HS-5 (cell line): ENCODE results near the gene AXIN1.

ENCODE experiments used
- DNase-seq: peaks from one replicate; pipeline ENCODE4 v3.0.0-alpha.2; 2012; ENCODE audit warnings: low read depth

The AXIN1 gene

DNA sequence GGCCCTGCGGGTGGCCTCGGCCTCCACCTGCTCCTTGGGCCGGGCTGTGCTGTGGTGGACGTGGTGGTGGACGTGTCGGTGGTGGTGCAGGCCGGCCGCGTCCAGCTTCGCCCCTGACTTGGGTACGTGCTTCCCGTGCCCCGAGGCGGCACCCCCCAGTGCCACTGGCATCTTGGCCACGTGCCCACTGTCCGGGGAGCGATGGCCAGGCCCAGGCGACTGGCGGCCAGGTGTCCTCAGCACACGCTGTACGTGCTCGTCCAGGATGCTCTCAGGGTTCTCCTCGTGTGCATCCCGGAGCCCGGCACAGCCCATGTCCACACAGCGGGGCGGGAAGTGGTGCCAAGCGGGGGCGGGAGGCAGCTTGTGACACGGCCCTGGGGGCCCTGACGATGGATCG is 54.7 kb downstream of the AXIN1 start:
- DNase-seq: no peak

DNA sequence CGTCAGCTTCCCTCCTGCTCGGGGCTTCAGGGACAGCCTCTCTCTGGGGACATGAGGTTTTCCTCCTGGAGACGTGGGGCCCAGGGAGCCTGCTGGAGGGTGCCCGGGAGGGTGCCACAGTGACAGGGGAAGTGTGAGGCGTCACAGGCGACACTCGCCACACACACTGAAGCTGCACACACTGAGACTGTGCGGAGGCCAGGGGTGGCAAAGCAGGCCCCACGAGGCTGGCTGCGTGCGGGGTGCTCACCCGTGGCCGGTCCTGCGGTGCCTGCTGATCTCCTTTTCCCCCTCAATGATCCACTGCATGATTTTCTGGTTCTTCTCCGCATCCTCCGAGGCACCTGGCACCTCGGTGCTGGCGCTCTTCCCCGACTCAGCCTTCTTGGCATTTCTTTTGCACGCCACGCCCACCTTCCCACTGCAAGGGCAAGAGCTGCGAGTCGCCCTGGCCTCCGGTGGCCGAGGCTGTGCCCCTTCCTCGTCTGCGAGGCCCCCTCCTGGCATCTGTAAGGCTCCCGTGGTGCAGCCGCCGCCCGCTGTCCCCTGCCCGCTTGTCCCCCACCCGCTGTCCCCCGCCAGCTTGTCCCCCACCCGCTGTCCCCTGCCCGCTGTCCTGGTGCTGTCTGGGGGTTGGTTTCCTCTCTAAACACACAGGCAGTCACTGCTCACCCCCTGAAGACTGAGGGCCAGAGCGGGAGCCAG is 55.6 kb downstream of the AXIN1 start:
- no peak for DNase-seq

DNA sequence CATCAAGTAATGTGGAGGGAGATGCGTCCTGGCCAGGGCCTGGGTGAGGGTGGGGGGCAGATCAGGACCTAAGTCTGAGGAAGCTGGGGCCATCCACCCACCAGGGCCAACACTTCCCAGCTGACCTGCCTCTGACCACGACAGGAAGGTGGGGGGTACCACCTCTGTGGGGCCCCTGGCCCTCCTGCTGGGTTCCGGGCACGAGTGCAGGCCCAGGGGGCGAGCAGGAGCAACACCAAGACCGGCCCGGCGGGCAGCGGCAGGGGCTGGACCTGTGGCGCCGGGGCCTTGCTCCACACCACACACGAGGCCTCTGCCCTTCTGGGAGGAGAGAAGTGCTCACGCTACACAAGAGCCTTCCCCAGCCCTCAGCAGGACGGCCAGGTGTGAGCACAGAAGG is 56.2 kb downstream of the AXIN1 start:
- no peak for DNase-seq

DNA sequence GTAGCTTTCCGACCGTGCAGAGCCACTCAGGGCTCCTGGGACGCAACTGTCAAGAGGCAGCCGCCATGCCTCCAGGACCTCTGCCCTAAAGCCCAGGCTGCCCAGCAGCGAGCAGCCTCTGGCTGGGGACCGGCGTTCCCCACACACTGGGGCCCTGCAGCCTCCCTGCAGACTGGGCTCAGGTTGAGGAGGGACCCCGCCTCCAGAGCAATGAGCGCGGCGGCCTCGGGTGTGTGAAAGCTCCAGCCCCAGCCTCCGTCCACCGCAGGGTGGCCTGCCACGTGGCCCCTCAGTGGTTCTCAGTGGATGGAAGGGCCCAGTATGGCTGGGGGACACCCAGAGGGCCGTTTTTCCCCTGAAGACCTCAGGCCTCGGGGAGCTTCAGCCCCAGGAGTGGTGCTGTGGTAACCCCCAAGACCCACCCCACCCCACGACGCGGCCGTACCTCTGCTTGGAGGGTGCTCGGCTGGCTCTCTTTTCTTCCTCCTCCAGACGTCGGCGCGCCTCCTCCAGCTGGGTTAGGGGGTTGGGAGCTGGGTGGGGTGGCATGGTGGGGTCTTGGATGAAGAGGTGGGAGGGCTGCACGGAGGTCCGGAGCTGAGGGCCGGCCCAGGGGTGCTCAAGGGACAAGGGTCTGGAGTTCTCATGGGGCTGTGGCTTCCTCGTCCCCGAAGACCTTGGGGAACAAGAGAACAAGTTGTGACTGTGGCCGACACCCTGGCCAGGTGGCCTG is 59.3 kb downstream of the AXIN1 start:
- no peak for DNase-seq

DNA sequence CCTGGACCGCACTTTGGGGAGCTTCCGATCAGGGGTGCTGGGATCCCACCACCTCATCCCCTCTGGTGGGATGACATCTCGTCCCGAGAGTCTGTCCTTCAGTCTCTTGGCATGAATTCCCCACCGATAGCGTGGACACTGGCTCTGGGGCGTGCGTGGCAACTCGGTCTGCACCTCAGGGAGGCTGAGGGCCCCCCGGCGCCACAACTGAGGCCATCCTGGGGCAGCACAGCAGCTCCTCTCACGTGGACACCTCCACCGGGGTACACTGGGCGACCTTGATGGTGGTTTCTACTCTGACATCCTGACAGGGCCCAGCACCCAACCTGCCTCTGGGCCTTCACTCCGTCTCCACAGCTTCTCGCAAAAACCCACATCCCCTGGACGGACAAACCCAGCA is 61.0 kb downstream of the AXIN1 start:
- no peak for DNase-seq

DNA sequence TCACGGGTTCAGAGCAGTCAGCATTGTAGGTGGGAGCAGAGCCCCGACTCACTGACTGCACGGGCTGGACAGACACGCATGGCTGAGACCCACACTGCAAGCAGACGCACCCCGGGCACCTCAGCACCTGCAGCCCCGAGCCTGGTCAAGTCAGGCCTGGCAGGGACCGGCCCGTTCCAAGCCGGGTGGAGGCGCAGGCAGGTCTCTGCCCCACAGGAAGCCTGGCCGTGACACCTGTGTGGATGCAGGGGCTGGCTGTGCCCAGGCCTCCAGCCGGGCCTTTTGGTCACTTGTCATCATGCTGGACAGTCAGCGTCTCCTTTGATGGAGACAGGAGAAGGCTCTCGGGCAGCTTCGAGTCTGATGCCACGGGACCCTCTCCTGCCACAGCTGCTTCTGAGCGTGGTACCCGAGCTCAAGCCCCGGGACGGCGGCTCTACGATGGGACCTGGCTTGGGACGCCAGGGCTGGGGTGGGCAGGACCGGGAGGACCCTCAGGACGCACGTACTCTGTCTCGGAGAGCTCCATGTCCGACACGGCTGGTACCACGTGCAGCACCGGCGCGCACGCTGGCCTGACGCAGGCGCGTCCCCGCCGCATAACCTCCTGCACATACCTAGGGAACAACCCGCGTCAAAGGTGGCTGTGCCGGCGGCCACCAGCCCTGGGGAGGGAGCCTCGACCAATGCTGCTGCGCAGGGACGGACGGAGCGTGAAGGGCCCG is 61.7 kb downstream of the AXIN1 start:
- DNase-seq: no peak

DNA sequence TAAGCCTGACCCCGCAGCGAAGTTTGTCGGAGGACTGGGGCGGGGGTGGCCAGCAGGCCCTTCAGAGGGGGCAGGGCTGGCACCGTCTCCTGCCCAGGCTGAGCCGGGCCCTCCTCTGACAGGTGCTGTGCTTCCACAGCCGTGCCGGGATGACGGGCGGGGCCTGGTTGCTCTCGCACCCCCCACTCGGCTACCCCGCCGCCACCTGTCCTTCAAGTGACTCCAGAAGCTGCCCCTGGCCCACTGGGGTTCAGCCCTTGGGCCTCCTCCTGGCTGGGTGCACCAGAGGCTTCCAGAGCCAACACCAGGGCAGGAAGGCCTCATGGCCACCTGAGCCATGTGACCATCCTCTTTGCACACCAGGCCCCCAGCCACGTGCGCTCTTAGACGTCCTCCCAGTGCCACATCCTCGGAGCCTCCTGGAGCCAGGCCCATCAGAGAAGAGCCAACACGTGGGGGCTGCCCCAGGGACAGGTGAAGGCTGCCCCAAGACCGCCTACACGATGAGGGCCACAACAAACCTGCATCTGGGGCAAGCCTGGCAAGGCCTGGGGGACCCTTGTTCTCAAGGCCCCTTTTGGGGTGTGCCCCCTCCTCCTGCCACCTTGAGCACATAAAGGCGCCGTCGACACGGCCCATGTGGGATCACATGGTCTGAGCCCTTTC is 62.4 kb downstream of the AXIN1 start:
- no peak for DNase-seq

DNA sequence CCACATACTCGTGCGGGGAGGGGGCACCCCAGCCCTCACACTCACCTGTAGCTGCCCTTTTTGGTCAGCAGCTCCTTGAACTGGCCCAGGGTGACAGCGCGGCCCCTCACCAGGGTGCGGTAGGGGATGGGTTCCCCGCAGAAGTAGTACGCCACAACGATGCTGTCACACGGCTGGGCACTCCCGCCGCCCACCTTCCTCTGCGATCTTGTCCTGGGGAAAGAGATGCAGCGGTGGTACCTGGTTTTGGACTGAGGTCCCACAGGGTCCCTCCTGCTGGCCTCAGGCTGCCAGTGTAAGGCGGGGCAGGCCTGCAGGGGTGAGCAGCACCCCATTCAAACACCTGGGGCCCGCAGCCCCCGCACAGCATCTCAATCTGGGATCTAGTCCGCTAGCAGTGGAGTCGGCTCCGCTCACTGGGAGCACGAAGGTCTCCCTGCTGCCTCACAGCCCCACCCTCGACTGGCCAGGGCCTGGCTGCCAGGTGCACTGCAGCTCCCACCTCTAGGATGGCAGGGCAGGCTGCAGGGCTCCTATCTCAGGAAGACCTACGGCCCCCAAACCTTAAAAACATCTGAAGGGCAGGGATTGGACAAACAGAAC is 63.0 kb downstream of the AXIN1 start:
- no peak for DNase-seq

DNA sequence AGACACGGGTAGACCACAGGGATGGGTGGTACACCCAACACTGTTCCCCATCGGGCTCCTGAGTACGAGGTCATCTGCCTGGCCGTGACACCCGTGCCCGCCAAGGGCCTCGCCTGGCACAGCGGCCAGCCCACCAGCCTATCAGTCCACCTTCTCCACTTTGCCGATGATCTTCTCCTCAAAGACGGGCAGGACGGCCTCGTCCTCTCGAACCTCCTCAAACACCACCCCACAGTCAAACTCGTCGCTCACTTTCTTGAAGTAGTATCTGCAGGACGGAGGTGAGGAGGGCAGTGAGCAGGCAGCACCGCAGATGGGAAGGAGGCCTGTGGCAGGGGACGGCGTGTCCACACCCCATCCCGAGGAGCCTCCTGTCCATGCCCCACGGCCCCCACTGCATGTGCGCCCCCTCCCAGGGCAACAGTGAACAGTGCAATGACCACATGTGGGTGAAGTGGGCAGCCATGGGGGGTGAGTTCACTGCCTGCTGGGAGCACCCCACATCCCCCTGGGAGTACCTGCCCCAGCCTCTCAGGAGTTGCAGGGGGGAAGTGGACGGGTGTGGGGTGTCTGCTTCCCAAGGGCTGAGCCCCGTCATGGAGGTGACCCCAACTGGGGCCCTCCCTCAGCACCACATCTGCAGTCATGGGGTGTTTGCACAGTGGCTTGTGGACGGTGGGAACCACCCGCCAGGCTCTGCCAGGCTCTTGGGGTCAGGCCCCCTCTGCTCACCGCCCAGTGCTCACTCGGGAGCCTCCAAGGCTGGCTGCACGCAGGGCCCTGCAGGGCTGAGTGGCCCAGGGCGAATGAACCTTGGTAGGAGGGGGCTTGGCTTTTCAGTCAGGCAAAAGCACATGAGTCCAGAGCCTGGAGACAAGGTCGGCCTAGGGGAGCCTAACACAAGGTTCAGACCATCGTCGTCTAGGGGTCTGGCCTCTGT is 64.3 kb downstream of the AXIN1 start:
- DNase-seq: no peak

DNA sequence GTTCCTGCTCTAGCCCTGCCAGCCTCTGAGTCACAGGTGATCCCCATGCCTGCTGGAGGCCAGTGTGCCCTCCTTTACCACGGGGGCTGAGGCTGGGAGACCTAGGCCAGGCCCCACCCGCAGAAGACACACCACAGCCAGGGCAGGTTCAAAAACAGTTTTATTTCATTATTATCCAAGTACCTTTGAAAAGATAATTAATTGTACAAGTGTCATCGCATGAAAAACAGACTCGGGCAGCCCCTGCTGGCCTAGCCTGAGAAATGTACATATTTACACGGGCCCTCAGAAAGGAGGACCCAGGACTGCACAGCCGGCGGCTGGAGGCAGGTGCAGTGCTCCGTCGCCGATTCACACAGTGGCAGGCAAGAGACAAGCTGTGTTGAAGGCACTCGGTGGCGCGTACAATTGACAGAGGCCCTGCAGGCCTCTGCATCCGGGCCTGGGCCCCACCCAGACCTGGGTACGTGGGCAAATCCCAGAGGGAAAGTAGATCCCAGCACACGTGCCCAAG is 65.2 kb downstream of the AXIN1 start:
- no peak for DNase-seq

DNA sequence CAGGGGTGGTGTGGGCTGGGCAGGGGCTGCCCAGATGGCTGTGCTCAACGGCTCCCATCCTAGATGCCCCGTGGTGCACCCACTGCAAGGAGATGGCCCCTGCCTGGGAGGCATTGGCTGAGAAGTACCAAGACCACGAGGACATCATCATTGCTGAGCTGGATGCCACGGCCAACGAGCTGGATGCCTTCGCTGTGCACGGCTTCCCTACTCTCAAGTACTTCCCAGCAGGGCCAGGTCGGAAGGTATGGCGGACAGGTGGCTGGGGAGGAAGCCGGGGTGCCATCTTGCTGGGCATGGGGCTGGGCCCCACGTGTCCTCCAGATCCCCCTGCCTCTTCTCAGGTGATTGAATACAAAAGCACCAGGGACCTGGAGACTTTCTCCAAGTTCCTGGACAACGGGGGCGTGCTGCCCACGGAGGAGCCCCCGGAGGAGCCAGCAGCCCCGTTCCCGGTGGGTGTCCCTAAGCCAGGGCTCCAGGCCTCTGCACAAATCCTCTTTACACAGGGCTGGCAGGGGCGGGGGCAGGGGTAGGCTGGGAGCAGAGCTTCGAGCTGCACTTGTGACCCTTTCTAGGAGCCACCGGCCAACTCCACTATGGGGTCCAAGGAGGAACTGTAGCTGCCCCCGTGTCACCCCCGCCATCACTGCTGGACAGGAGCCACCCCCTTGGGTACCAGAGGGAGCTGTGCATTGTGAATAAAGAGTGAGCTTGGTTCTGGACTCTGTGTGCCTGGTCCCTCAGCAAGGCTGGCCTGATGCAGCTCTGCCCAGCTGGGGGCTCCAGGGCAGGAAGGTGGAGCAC is 65.8 kb downstream of the AXIN1 start:
- no peak for DNase-seq

DNA sequence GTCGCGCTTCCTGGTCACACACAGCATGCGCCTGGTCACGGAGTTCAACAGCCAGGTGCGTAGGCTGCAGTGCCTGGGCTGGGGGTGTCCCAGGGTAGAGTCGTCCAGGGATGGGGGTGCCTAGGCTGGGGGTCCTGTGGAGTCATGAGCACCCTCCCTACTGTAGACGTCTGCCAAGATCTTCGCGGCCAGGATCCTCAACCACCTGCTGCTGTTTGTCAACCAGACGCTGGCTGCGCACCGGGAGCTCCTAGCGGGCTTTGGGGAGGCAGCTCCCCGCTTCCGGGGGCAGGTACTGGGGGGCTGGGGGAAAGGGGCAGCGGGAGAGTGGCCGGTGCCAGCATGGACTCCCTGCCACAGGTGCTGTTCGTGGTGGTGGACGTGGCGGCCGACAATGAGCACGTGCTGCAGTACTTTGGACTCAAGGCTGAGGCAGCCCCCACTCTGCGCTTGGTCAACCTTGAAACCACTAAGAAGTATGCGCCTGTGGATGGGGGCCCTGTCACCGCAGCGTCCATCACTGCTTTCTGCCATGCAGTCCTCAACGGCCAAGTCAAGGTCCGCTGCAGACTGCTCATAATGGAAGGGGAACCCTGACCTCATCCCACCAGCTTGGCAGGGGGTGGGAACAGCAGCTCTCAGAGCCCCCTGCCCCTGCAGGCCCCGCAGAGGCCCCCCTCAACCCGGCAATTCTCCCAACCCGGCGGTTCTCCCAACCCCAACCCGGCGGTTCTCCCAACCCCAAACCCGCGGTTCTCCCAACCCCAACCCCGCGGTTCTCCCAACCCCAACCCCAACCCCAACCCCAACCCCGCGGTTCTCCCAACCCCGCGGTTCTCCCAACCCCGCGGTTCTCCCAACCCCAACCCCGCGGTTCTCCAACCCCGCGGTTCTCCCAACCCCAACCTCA is 67.1 kb downstream of the AXIN1 start:
- DNase-seq: no peak

DNA sequence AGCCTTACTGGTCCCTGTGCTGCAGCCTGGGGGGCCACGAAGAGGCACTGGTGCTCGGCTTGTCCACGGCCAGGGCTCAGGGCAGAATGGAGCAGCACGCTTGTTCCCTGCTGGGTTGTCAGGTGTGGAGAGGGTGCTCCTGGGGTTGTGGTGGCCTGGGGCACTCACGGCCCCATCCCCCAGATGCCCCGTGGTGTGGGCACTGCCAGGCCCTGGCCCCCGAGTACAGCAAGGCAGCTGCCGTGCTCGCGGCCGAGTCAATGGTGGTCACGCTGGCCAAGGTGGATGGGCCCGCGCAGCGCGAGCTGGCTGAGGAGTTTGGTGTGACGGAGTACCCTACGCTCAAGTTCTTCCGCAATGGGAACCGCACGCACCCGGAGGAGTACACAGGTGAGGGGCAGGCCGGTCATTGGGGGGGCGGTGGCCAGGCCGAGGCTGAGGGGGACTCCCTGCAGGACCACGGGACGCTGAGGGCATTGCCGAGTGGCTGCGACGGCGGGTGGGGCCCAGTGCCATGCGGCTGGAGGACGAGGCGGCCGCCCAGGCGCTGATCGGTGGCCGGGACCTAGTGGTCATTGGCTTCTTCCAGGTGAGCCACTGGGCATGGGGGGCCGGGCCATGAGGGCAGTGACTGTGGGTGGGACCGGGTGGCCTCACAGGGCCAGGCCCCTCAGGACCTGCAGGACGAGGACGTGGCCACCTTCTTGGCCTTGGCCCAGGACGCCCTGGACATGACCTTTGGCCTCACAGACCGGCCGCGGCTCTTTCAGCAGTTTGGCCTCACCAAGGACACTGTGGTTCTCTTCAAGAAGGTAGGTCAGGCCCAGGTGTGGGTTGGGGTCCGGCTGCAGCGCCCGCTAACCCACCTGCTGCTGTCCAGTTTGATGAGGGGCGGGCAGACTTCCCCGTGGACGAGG is 68.1 kb downstream of the AXIN1 start:
- DNase-seq: no peak

DNA sequence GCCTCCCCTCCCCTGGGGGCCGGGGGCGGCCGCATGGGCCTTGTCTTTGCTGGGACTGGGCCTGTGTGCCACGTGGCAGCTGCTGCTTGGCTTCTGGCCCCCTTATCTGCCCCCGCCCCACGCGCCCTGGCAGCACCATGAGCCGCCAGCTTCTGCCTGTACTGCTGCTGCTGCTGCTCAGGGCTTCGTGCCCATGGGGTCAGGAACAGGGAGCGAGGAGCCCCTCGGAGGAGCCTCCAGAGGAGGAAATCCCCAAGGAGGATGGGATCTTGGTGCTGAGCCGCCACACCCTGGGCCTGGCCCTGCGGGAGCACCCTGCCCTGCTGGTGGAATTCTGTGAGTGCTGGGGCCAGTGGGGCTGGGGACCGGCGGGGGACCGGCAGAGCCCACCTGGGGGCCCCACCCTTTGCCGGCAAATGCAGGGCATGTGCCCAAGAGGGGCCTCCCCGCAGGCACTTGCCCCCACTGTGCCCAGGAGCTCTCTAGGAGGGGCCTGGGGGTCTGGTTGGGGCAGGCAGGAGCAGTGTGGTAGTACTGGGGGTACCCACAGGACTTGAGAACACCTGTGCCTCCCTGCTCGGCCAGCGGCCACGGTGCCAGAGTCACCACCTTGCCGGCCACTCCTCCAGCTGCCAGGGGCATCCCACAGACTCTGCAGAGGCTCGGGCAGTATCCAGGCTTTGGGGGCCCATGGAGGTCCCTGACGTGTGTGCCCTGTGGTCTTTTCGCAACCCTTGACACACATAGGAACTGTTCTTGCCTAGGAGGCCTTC is 69.3 kb downstream of the AXIN1 start, which contains the start of gene PDIA2:
PDIA2 (plus strand) TSS at position 132 of the 773 bp plus-strand sequence; CDS start at position 138, 6 bp downstream.
- no peak for DNase-seq

DNA sequence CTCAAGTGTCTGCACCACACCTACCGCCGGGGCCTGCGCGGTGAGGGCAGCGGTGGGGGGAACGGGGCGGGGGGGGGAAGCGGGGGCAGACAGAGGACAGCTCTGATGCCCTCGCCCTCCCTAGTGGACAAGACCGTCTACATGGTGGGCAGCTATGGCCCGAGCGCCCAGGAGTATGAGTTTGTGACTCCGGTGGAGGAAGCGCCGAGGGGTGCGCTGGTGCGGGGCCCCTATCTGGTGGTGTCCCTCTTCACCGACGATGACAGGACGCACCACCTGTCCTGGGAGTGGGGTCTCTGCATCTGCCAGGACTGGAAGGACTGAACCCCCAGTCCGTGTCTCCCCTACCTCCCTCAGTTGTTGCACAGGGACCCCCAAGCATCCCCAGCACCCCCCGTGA is 70.0 kb downstream of the AXIN1 start:
- DNase-seq: no peak

DNA sequence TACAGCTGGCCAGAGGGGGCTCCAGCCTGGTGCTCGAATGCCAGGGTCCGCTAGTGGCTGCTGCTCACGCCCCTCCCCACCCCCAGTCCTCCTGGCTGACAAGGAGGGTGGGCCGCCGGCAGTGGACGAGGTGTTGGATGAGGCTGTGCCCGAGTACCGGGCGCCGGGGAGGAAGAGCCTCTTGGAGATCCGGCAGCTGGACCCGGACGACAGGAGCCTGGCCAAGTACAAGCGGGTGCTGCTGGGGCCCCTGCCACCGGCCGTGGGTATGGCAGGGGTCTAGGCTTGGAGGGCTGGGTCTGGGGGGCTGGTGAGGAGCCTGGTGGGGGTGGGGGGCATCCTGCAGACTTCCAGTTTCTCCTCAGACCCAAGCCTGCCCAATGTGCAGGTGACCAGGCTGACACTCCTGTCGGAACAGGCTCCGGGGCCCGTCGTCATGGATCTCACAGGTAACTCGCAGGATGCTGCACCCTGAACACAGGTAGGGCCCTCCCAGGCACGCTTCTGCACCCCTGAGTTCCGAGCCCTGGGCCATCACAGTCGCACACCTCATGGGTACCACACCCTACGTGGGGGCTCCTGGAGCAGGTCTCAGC is 70.8 kb downstream of the AXIN1 start:
- DNase-seq: no peak
